Thyroid gland (tissue), 4 donors: ENCODE results near the gene CAMK1D. TPM values are rescaled to one million over a fixed set of nuclear protein-coding genes. Genes with fewer than 3 reads are reported as not detected.

Experiments
- DNase-seq, 2 donors: peaks; one replicate each; pipeline ENCODE4 v3.0.0-alpha.2; 2019
- H3K27ac ChIP-seq, 3 donors: fragments of 200-600 bp; sonication (generic); 1 replicate in 2 of 3; 2 replicates in 1 of 3; pipeline ENCODE4 v1.5.1; 2016 to 2019; ENCODE audit warnings: mild to moderate bottlenecking in 1 of 3, moderate library complexity in 1 of 3
- H3K27me3 ChIP-seq: fragments of 200-600 bp; sonication (generic); one replicate; pipeline ENCODE4 v1.5.1; 2019
- H3K36me3 ChIP-seq, 2 donors: fragments of 200-600 bp; sonication (generic); one replicate each; pipeline ENCODE4 v1.5.1; 2016 to 2019
- H3K4me1 ChIP-seq, 2 donors: fragments of 200-600 bp; sonication (generic); one replicate each; pipeline ENCODE4 v1.5.1; 2017 to 2019
- H3K4me3 ChIP-seq, 3 donors: fragments of 200-600 bp; sonication (generic); replicated peaks in 1 of 3; 1 replicate in 2 of 3; 2 replicates in 1 of 3; pipeline ENCODE4 v1.5.1; 2016; ENCODE audit warnings: mild to moderate bottlenecking in 1 of 3
- H3K9me3 ChIP-seq: fragments of 200-600 bp; sonication (generic); one replicate; pipeline ENCODE4 v1.5.1; 2017
- POLR2A ChIP-seq, 2 donors: fragments of 450-650 bp; IDR thresholded peaks; one replicate each; pipeline ENCODE4 v1.6.1; 2017; ENCODE audit warnings: antibody characterized with exemption in 2 of 2, mild to moderate bottlenecking in 2 of 2, moderate library complexity in 1 of 2
- WGBS, 2 donors: methylation state at CpG; one replicate each; pipeline ENCODE4 v1.1.5; 2017; 5-methylcytosine and 5-hydroxymethylcytosine counted together
- intact Hi-C: fragments of 100-400 bp; cut with DNase I; formaldehyde crosslinking; loops from one replicate; pipeline ENCODE4 v1.15.1; 2023
- total RNA-seq, 4 donors: library from RNA; depleted of rRNA; stranded (reverse); fragments of >200 nt; gene quantifications; one replicate each; pipeline ENCODE4 v1.2.3, GENCODE V29; 2016
- TF ChIP-seq, protein P1 (sequence below), 6 experiments: fragments of 200-600 bp in 3 of 6; fragments of 450-650 bp in 3 of 6; sonication (generic) in 3 of 6; IDR thresholded peaks; one replicate each; pipeline ENCODE4 v1.5.1; 2016 to 2019; ENCODE audit warnings: antibody characterized with exemption in 6 of 6, mild to moderate bottlenecking in 2 of 6, inconsistent platforms in 1 of 6, moderate library complexity in 1 of 6

Gene CAMK1D
- total RNA-seq, 4 donors from 2014 or later, result 12.2 to 29.6 (median 17.4) TPM

- no peaks in the 10 kb centered on the region for H3K36me3 ChIP-seq
- DNase-seq, result peak; percentile 50 to 52
These were observed 973 bp downstream of the CAMK1D start for GRCh38 chr10:12350167-12350872.

GRCh38 chr10:12350925-12351324 is 1.6 kb downstream of the CAMK1D start:
- Histone ChIP-seq H3K27ac (peak overlapping the region in 2 of 3 donors; percentile 32 to 93), H3K27me3 (no peaks in the 10 kb centered on the region), H3K9me3 (no peaks in the 10 kb centered on the region), H3K4me3 (peak overlapping the region in 2 of 3 donors; percentile 71 to 95), H3K36me3 (no peaks in the 10 kb centered on the region), H3K4me1 (peaks cover 4 to 14% of the 10 kb centered on the region in 2 donors)
- 14 to 15% methylated on average over 9 of the region's 9 CpGs for WGBS, 2 donors
- DNase-seq, result no peak
- intact Hi-C loops, result no loop called here
- no peak for TF ChIP-seq POLR2A (IDR thresholded peaks at IDR 0.05)
- TF ChIP-seq, protein P1, sequence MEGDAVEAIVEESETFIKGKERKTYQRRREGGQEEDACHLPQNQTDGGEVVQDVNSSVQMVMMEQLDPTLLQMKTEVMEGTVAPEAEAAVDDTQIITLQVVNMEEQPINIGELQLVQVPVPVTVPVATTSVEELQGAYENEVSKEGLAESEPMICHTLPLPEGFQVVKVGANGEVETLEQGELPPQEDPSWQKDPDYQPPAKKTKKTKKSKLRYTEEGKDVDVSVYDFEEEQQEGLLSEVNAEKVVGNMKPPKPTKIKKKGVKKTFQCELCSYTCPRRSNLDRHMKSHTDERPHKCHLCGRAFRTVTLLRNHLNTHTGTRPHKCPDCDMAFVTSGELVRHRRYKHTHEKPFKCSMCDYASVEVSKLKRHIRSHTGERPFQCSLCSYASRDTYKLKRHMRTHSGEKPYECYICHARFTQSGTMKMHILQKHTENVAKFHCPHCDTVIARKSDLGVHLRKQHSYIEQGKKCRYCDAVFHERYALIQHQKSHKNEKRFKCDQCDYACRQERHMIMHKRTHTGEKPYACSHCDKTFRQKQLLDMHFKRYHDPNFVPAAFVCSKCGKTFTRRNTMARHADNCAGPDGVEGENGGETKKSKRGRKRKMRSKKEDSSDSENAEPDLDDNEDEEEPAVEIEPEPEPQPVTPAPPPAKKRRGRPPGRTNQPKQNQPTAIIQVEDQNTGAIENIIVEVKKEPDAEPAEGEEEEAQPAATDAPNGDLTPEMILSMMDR (IDR thresholded peaks at IDR 0.05), result no peak

More at GRCh38 chr10:12350167-12350872, 973 bp downstream of the CAMK1D start:
- peak in 1 of 2 donors; percentile 44 for TF ChIP-seq POLR2A (IDR thresholded peaks at IDR 0.05)
- TF ChIP-seq, protein P1 (IDR thresholded peaks at IDR 0.05), result peak in 1 of 6 experiments; percentile 31
- intact Hi-C loops, result no loop called here
- H3K4me3 ChIP-seq, result peak overlapping the region; percentile 66 to 95 (median 71)
- no peaks in the 10 kb centered on the region for H3K9me3 ChIP-seq
- H3K27ac ChIP-seq, result peak overlapping the region; percentile 32 to 93 (median 74)
- no peaks in the 10 kb centered on the region for H3K27me3 ChIP-seq
- peaks cover 4 to 14% of the 10 kb centered on the region in 2 donors for H3K4me1 ChIP-seq
- 0% methylated on average over 9 to 20 of the region's 47 CpGs for WGBS, 2 donors

DNA sequence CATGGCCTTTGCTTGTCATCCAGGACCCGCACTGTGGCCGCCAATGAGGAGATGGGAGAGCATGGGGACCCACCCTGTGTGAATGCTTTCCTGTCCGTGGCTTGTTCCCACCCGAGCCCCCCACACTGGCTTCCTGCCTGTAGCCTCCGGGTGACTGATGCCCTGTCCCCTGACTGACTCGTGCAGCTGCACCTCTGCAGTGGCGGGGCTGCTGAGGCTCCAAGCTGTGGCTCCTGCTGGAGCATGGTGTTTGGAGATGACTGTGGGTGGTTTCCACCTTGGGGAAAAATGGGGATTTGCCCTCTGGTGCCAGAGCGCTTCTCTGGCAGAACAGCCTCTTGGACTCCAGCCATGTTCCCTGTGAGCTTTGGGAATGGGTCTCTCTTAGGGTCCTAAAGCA is 2.1 kb downstream of the CAMK1D start:
- peaks cover 4 to 14% of the 10 kb centered on the region in 2 donors for H3K4me1 ChIP-seq
- H3K27ac ChIP-seq, result peak overlapping the region in 1 of 3 donors; percentile 93
- no peaks in the 10 kb centered on the region for H3K27me3 ChIP-seq
- peak overlapping the region in 1 of 3 donors; percentile 71 for H3K4me3 ChIP-seq
- intact Hi-C loops, result no loop called here
- TF ChIP-seq POLR2A (IDR thresholded peaks at IDR 0.05), result no peak
- TF ChIP-seq, protein P1 (IDR thresholded peaks at IDR 0.05), result no peak
- no peaks in the 10 kb centered on the region for H3K9me3 ChIP-seq
- peak; percentile 35 to 46 for DNase-seq
- WGBS, 2 donors, result 40 to 62% methylated on average over 3 to 7 of the region's 8 CpGs
- no peaks in the 10 kb centered on the region for H3K36me3 ChIP-seq

DNA sequence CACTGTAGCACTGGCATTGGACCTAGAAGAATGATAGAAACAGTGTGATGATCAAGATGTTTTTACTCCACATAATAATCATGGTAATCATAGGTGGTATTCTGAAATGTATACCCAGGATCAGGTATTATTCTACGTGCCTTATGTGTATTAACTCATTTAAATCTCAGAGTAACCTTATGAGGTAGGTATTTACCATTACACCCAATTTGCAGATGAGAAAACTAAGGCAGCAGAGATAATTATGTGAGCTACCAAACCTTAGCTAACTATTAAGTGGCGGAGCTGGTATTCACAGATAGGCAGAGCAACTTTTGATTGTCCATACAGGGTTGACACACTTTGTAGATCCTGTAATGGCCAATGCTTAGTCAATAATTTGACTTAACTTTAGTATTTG is 2.5 kb downstream of the CAMK1D start:
- no peak for DNase-seq
- WGBS, 2 donors, result 90 to 97% methylated on average over 2 of the region's 2 CpGs
- no peaks in the 10 kb centered on the region for H3K9me3 ChIP-seq
- H3K4me1 ChIP-seq, result peaks cover 4 to 14% of the 10 kb centered on the region in 2 donors
- TF ChIP-seq, protein P1 (IDR thresholded peaks at IDR 0.05), result no peak
- TF ChIP-seq POLR2A (IDR thresholded peaks at IDR 0.05), result no peak
- intact Hi-C loops, result no loop called here
- H3K27me3 ChIP-seq, result no peaks in the 10 kb centered on the region
- peak overlapping the region in 1 of 3 donors; percentile 93 for H3K27ac ChIP-seq
- H3K4me3 ChIP-seq, result no peak overlapping the region
- no peaks in the 10 kb centered on the region for H3K36me3 ChIP-seq
